ENCODE measurements around the gene RESP18.

RESP18 gene

GRCh38 chr2:219332542-219332941 is at the start of gene RESP18:
Gene RESP18, minus strand, starts transcription at chr2:219332744.
- DNase-seq (ENCODE audit: low spot score): no peak

- DNase-seq (ENCODE audit: low spot score): no peak
These were observed 48.9 kb upstream of the RESP18 start for GRCh38 chr2:219381448-219381847.

- no peak for DNase-seq (ENCODE audit: low spot score)
These were observed 48.4 kb upstream of the RESP18 start for GRCh38 chr2:219380926-219381325.

GRCh38 chr2:219378163-219378851 is 45.8 kb upstream of the RESP18 start:
- DNase-seq (ENCODE audit: low spot score): no peak

- DNase-seq (ENCODE audit: low spot score): no peak
These were observed 36.9 kb upstream of the RESP18 start for GRCh38 chr2:219369447-219369861.

GRCh38 chr2:219368690-219369191 is 36.2 kb upstream of the RESP18 start:
- no peak for DNase-seq (ENCODE audit: low spot score)

GRCh38 chr2:219362524-219363164 is 30.1 kb upstream of the RESP18 start:
- DNase-seq (ENCODE audit: low spot score): no peak

- DNase-seq (ENCODE audit: low spot score): no peak
These were observed 29.5 kb upstream of the RESP18 start for GRCh38 chr2:219362072-219362471.

GRCh38 chr2:219358170-219359075 is 25.9 kb upstream of the RESP18 start:
- no peak for DNase-seq (ENCODE audit: low spot score)

- DNase-seq (ENCODE audit: low spot score): no peak
These were observed 24.3 kb upstream of the RESP18 start for GRCh38 chr2:219356834-219357233.

GRCh38 chr2:219354582-219354981 is 22.0 kb upstream of the RESP18 start:
- DNase-seq (ENCODE audit: low spot score): no peak

- no peak for DNase-seq (ENCODE audit: low spot score)
These were observed 20.6 kb upstream of the RESP18 start for GRCh38 chr2:219353129-219353528.

GRCh38 chr2:219352448-219353023 is 20.0 kb upstream of the RESP18 start:
- DNase-seq (ENCODE audit: low spot score): peak; percentile 80

GRCh38 chr2:219350710-219351221 is 18.2 kb upstream of the RESP18 start:
- DNase-seq (ENCODE audit: low spot score): peak; percentile 86

- no peak for DNase-seq (ENCODE audit: low spot score)
These were observed 17.7 kb upstream of the RESP18 start for GRCh38 chr2:219350215-219350614.

- DNase-seq (ENCODE audit: low spot score): no peak
These were observed 12.3 kb upstream of the RESP18 start for GRCh38 chr2:219344751-219345430.

- DNase-seq (ENCODE audit: low spot score): no peak
These were observed 2.8 kb upstream of the RESP18 start for GRCh38 chr2:219335373-219335786.

- no peak for DNase-seq (ENCODE audit: low spot score)
These were observed 1.5 kb upstream of the RESP18 start for GRCh38 chr2:219334076-219334475.

- DNase-seq (ENCODE audit: low spot score): peak; percentile 82
These were observed 857 bp downstream of the RESP18 start for GRCh38 chr2:219331560-219332213.

GRCh38 chr2:219327719-219328118 is 4.8 kb downstream of the RESP18 start:
- no peak for DNase-seq (ENCODE audit: low spot score)

Data from ecto neural progenitor cell (in vitro differentiated cells).